AG09309 (cell line): Measurements from ENCODE around the gene ZNF576.

ENCODE experiments used
- DNase-seq: peaks from one replicate; pipeline ENCODE4 v3.0.0-alpha.2; 2010; ENCODE audit warnings: low read depth
- H3K4me3 ChIP-seq: 2 replicates; pipeline ENCODE4 v1.5.1; 2011; ENCODE audit warnings: mild to moderate bottlenecking, low read depth, low read length, moderate library complexity; ENCODE audit not compliant: control insufficient read depth
- CTCF ChIP-seq: IDR thresholded peaks from 2 replicates; pipeline ENCODE4 v1.5.1; 2011; ENCODE audit warnings: mild to moderate bottlenecking, low read depth, low read length, inconsistent platforms; ENCODE audit not compliant: insufficient read depth, control insufficient read depth; ENCODE audit errors: missing control alignments

Gene ZNF576

GRCh38 chr19:43625918-43626579 lies 29.7 kb downstream of the ZNF576 start:
- no peak overlapping the region for H3K4me3 ChIP-seq
- no peak for TF ChIP-seq CTCF
- no peak for DNase-seq

GRCh38 chr19:43626838-43627237 lies 30.4 kb downstream of the ZNF576 start:
- DNase-seq: no peak
- no peak for TF ChIP-seq CTCF
- H3K4me3 ChIP-seq: no peak overlapping the region

- H3K4me3 ChIP-seq: no peak overlapping the region
- DNase-seq: no peak
- no peak for TF ChIP-seq CTCF
Observed at GRCh38 chr19:43628646-43629326, 32.4 kb downstream of the ZNF576 start.

DNA sequence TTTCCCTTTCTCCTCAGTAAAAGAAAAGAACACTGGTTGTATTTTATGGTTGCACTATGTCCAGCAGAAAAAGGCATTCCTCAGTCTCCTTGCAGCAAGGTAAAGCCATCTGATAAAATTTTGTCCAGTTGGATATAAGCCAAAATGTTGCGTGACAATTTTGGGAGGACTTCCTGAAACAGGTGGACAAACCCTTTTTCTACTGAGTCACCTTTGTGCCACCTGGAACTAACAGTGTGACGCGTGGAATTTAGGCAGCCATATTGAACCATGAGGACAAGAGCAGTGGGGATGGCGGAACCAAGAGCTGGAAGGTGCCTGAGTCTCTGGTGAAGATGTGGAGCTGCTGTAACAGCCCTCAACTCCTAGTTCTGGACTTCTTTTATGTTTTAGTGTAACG lies 35.1 kb downstream of the ZNF576 start:
- H3K4me3 ChIP-seq: no peak overlapping the region
- no peak for DNase-seq
- TF ChIP-seq CTCF: no peak

GRCh38 chr19:43633520-43633919 lies 37.1 kb downstream of the ZNF576 start:
- no peak for TF ChIP-seq CTCF
- no peak for DNase-seq
- H3K4me3 ChIP-seq: no peak overlapping the region

- DNase-seq: no peak
- no peak for TF ChIP-seq CTCF
- no peak overlapping the region for H3K4me3 ChIP-seq
Observed at GRCh38 chr19:43634068-43634467, 37.7 kb downstream of the ZNF576 start.

DNA sequence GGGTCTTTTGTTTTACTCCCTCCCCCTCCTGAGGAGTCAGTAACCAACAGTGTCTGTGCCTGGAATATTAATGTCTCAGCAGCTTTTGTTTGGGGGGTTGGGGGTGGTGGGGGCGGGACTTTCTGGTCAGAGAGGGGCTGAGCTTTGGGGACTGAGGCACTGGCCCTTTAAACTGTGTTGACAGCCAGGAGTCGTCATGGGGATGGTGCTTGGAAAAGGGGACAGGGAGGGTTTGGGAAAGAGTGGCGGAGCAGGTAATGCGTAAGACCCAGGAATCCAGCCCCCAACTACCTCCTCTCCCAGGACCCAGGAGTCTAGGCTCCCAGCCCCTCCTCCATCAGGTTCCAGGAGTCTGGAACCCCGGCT lies 38.1 kb downstream of the ZNF576 start:
- no peak overlapping the region for H3K4me3 ChIP-seq
- no peak for DNase-seq
- no peak for TF ChIP-seq CTCF
